Activated CD4-positive, alpha-beta T cell treated with anti-CD3 and anti-CD28 coated beads, Interleukin-2, amount 50 U/mL, for 48 hours (primary cell): ENCODE measurements around the gene AKAP17A.
A peak's percentile ranks its signal among the peaks of the same experiment; 100 is the strongest.
"Not testable (repeated sequence)": the region's sequence is repeated elsewhere in the genome, so short reads cannot be mapped to it uniquely, and the experiment has no call there.

Experiments
- DNase-seq, 2 experiments: peaks; one replicate each; pipeline ENCODE4 v3.0.0-alpha.2; 2020

The AKAP17A gene, protein sequence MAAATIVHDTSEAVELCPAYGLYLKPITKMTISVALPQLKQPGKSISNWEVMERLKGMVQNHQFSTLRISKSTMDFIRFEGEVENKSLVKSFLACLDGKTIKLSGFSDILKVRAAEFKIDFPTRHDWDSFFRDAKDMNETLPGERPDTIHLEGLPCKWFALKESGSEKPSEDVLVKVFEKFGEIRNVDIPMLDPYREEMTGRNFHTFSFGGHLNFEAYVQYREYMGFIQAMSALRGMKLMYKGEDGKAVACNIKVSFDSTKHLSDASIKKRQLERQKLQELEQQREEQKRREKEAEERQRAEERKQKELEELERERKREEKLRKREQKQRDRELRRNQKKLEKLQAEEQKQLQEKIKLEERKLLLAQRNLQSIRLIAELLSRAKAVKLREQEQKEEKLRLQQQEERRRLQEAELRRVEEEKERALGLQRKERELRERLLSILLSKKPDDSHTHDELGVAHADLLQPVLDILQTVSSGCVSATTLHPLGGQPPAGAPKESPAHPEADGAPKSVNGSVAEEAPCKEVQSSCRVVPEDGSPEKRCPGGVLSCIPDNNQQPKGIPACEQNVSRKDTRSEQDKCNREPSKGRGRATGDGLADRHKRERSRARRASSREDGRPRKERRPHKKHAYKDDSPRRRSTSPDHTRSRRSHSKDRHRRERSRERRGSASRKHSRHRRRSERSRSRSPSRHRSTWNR

GRCh38 chrX:1591102-1591862, at the start of gene AKAP17A:
Gene AKAP17A (plus strand): TSS chrX:1591604. CDS start chrX:1593463, 1,859 bp downstream.
- peak; percentile 99 for DNase-seq

DNA sequence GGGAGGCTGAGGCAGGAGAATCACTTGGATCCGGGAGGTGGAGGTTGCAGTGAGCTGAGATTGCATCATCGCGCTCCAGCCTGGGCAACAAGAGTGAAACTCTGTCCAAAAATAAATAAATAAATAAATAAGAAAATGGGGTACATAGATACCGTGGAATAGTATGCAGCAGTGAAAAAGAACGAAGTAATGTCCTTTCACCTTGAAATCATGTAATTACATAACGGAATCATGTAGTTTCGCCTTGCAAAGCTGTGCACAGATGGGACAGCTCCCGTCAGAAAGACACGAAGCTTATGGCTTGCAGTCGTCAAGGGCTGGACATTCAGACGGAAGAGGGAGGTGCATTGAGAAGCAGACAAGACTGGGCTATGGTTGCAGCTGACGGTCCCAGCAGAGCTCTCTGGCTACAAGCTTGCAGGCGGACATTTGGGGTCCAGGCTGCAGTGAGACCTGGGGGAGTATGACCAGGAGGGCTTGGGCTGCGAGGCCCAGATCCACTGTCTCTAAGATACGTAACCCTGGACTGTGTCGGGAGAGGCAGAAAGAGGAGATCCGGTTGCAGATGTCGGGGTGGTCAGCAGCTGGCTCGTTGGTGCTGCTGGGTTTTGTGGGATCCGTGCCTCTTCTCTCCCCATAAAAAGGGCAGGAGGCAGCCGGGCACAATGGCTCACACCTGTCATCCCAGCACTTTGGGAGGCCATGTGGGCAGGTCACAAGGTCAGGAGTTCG, 48.2 kb upstream of the AKAP17A start:
- DNase-seq, result peak in 1 of 2 experiments; percentile 2

GRCh38 chrX:1545776-1546408, 45.5 kb upstream of the AKAP17A start:
- DNase-seq, result peak in 1 of 2 experiments; percentile 2

DNA sequence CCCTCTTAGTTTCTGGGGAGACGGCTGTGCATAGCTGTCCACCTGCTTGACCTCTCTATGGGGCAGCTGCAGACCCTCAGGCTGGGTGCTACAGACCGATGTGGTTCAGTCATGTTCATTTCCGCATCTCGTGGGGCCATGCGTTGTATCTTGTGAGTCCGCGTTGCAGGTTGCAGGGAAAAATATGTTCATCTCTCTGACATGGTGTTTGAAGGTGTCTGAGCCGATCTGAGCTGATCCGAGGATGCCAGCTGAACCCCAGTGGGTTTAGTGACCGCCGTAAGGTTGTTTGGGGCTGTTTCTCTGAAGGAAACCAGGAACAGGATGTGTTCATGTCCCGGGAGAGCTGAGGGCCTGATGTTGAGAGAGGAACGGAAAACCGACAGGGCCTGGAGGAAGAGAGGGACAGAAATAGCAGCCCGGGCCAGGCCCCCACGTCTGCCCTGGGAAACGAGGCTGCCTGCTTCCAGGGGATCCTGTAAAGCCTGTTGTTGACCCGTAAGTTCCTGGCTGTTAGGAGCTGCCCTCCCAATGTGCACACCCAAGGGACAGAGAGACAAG, 44.6 kb upstream of the AKAP17A start:
- peak in 1 of 2 experiments; percentile 1 for DNase-seq

DNA sequence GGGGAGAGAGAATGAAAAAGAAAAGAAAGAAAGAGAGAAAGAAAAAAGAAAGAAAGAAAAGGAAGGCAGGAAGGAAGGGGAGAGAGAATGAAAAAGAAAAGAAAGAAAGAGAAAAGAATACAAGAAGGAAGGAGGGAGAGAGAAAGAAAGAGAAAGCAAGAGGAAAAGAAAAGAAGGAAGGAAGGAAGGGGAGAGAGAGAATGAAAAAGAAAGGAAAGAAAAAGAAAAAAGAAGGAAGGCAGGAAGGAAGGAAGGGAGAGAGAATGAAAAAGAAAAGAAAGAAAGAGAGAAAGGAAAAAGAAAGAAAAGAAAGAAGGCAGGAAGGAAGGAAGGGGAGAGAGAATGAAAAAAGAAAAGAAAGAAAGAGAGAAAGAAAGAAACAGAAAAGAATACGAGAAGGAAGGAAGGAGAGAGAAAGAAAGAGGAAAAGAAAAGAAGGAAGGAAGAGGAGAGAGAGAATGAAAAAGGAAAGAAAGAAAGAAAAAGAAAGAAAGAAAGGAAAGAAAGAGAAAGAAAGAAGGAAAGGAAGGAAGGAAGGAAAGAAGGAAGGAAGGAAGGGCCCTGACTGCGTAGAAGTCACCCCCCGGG, 39.4 kb upstream of the AKAP17A start:
- no peak for DNase-seq

DNA sequence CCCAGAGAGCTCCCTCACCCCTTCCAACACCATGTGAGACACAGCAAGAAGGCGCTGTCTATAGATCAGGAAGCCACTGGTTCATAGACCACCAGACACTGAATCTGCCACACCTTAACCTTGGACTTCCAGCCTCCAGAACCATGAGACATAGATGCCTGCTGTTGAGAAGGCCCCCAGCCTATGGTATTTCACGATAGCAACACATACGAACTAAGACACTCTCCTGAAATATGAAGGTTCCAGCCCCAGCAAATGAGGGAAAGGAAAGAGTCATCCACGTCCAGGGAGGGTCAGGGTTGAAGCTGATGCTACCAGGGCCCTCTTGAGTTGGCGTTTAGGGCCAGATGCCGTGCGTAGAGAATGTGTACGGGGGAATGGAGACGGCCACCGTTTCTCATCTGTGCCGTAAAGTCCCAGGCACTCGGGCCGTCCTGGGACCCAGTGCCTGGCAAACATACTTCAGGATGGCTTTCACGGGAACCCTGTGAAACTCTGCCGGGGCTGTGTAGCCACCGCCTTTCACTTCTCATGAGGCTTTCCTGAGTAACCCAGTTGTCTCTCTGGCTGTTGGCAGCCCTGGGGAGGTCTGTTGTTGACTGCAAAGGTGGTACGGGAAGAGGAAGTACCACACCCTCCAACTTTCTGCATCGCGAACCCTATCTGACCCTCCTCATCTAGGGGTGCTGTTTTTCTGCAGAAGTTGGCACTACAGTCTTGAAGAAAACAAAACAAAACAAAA, 36.8 kb upstream of the AKAP17A start:
- DNase-seq, result peak; percentile 27 to 38

DNA sequence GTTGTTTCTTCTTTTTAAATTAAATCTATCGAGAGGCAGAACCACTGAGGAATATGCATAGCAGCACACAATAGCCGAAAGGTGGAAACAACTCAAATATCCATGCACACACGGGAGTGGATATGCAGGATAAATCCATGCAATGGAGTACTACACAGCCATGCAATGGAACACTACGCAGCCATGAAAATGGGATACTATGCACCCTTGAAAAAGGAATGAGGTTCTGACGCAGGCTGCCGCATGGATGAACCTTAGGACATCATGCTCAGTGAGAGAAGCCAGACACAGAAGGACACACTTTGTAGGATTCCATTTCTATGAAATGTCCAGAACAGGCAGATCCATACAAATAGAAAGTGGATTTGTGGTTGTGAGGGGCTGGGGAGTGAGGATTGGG, 36.0 kb upstream of the AKAP17A start:
- DNase-seq, result peak in 1 of 2 experiments; percentile 3

DNA sequence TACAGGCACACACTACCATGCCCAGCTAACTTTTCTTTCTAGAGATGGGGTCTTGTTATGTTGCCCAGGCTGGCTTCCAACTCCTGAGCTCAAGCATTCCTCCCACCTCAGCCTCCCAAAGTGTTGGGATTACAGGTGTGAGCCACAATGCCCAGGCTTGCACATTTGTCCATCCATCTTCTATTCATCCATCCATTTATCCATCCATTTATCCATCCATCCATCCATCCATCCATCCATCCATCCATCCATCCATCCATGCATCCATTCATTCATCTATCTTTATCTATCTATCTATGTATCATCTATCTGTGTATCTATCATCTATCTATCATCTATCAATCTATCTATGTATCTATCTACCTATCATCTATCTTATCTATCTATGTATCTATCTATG, 34.0 kb upstream of the AKAP17A start:
- DNase-seq, result not testable (repeated sequence)

DNA sequence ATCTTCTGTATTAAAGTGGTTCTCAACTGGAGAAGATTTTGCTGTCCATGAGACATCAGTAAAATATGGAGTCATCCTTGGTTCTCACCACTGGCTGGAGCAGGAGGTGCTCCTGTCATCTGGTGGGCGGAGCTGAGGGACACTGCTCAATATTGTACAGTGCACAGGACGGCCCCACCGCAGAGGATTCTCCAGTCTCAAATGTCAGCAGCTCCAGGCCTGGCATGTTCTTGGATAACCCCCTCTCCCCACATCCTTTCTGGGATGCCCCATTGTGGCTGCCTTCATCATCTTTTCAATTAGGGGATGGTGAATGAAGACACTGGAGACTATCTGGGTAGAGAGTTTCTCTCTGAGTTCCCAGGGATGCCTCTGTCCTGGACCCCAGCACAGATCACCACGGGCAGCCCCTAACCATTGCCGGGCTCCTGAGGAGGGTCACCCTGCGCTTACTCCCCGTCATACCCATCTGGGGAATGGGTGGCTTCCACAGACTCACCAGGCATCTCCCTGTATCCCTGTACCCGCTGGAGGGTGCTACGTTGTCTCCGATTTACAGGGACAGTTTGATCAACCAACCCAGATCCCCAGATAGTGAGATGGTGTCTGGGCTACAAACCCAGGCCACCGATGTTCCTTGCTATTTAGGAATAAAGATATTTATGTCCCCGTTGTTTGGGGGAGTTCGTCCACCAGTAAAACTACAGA, 32.5 kb upstream of the AKAP17A start:
- DNase-seq, result peak in 1 of 2 experiments; percentile 6

DNA sequence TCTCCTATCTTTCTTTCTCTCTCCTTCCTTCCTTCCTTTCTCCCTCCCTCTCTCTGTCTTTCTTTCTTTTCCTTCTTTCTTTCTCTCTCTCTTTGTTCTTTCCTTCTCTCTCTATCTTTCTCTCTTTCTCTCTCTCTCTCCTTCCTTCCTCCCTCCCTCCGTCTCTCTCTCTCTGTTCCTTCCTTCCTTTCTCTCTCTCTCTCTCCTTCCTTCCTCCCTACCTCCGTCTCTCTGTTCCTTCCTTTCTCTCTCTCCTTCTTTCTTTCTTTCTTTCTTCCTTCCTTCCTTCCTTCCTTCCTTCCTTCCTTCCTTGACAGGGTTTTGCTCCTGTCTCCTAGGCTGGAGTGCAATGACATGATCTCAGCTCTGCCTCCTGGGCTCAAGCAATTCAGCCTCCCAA, 30.2 kb upstream of the AKAP17A start:
- no peak for DNase-seq

DNA sequence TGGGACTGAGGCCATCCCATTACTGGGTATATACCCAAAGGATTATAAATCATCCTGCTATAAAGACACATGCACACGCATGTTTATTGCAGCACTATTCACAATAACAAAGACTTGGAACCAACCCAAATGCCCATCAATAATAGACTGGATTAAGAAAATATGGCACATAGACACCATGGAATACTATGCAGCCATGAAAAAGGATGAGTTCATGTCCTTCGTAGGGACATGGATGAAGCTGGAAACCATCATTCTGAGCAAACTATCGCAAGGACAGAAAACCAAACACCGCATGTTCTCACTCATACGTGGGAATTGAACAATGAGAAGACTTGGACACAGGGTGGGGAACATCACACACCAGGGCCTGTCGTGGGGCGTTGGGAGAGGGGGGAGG, 27.3 kb upstream of the AKAP17A start:
- DNase-seq, result not testable (repeated sequence)

- DNase-seq, result peak in 1 of 2 experiments; percentile 6
Observed at GRCh38 chrX:1564750-1565683, 26.4 kb upstream of the AKAP17A start.

DNA sequence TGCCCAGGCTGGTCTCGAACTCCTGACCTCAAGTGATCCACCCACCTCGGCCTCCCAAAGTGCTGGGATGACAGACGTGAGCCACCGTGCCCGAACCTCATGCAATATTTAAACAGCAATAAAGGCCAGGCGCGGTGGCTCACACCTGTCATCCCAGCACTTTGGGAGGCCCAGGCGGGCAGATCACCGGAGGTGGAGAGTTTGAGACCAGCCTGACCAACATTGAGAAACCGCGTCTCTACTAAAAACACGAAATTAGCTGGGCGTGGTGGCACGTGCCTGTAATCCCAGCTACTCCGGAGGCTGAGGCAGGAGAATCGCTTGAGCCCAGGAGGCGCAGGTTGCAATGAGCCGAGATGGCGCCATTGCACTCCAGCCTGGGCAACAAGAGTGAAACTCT, 17.2 kb upstream of the AKAP17A start:
- peak in 1 of 2 experiments; percentile 1 for DNase-seq

- peak in 1 of 2 experiments; percentile 8 for DNase-seq
Observed at GRCh38 chrX:1576201-1576992, 15.0 kb upstream of the AKAP17A start.

DNA sequence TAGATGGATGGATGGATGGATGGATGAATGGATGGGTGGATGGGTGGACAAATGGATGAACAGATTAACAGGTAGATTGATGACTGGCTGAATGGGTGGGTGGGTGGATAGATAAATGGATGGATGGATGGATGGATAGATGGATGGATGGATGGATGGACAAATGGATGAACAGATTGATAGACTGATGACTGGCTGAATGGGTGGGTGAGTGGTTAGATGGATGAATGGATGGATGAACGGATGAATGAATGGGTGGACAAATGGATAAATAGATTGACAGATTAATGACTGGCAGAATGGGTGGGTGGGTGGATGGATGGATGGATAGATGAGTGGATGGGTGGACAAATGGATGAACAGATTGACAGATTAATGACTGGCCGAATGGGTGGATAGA, 13.6 kb upstream of the AKAP17A start:
- peak in 1 of 2 experiments; percentile 0 for DNase-seq

GRCh38 chrX:1578511-1579173, 12.8 kb upstream of the AKAP17A start:
- DNase-seq, result peak in 1 of 2 experiments; percentile 4

DNA sequence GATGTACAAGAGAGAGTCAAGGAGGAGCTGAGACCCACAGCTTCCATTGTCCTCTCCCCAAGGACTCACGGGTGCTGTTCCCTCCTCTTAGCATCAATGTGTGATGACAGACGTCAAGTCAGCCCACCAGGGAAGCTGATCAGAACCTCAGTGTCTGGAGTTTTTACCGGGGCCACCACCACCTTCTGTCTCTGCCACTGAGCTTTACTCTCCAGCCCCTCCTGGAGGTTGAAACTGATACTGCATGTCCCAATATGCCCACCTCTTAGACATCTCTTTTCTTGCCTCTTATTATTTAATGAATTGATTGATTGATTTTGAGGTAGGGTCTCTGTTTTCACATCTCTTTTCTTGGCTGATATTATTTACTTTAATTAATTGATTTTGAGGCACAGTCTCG, 10.3 kb upstream of the AKAP17A start:
- DNase-seq, result peak; percentile 85 to 91
